ENCODE data around the gene JAZF1.
"Not testable (repeated sequence)": the region's sequence is repeated elsewhere in the genome, so short reads cannot be mapped to it uniquely, and the experiment has no call there.

JAZF1 gene

DNA sequence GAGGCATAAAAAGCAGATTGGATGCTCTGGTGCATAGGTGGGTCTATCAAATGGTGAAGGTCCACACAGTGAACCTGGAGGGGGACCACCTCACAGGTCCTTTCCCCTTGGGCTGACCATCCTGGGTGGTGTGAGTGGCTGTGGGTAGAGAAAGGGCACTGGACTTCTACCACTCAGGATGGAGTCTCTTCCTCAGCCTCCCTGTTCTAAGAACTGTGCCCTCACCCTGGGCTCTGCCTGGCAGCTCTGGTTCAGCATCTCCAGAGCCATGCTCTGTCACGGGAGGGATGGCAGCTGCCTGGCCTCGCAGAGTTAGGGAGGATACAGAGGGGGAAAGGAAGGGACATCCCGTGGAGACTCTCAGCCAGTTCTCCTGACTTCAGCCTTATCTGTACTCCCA is 318.8 kb downstream of the JAZF1 start:
- no peak for DNase-seq

GRCh38 chr7:27860800-27861199 is 319.8 kb downstream of the JAZF1 start:
- no peak for DNase-seq

GRCh38 chr7:27856703-27857485 is 323.7 kb downstream of the JAZF1 start:
- not testable (repeated sequence) for DNase-seq

DNA sequence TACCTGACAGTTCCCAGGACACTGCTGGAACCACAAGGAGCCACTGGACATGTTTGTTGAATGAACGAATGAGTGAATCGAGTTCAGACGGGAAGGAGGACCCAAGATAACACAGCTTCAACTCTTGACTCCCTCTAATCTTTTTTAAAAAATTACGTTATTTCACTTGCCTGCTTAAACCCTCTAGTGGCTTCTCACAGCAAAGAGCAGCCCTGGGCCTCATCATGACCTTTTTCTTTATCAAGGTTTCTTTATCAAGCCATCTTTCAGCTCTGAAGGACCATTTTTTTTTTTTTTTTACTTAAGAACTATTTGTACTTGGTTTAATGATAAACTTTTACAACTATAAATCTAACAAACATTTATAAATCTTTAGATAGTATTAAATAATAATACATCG is 330.1 kb downstream of the JAZF1 start:
- no peak for DNase-seq

DNA sequence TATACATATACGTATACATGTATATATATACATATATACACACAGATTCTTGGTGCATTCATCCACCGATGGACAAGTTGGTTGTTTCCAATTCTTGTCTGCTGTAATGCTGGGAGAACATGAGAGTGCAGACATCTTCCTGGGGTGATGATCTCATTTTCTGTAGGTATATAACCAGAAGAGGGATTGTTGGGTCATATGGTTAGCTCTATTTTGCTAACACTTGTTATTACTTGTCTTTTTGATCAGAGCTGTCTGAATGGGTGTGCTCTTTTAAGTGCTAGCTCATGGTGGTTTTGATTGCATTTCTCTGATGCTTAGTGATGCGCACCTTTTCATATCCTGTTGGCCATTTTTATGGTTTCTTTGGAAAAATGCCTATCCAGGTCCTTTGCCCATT is 334.2 kb downstream of the JAZF1 start:
- DNase-seq, result no peak

DNA sequence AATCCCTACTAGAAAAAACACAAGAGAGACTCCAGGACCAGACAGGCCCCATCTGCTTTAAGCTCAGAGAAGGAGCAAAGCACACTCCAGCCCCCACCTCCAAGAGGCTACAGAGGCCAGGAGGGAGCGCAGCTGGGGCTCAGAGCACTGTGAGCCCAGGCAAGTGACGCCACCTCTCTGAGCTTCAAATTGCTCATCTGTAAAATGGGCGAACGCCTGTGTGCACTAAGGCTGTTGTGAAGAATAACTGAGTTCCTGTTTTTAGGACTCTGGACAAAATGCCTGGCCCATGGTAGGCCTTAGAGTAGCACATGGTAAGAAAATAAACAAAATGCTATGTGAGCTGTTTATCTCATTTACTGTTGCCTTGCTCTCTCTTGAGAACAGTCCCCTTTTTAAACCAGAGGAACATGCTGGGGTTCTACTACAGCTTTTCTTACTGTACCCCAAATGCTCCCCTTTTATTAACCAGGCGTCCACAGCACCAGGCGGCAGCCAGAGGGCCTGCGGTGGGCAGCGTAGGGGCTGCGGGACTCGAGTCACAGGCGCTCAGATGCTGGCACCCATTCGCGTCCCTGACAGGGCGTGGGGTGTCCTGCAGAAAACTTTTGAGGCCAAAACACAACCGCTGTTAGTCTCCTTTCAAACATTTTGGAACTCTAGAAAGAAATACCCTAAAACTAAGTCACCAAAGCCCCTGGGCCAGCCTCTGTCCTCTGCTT is 336.9 kb downstream of the JAZF1 start:
- DNase-seq, result no peak

DNA sequence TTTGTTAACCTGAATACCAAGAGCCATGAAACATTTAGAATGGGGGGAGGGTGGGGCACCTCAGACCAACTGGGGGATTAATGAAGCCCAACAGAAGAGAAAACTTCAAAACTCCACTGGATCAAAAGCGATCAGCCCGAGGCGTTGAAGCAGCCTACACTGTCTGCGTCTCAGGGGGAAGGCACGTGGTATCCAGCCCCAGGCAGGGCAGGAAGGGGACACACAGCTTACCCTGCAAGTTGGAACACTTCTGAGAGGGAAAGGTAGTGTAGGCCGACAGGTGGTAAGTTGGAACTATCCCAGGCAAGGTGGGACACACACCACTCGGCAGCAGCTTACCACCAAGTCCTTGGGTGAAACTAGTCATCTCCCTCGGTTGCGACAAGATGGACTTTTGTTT is 337.7 kb downstream of the JAZF1 start:
- no peak for DNase-seq

GRCh38 chr7:27842094-27842692 is 338.4 kb downstream of the JAZF1 start:
- no peak for DNase-seq

GRCh38 chr7:27840760-27841364 is 339.7 kb downstream of the JAZF1 start:
- DNase-seq, result no peak

GRCh38 chr7:27840313-27840712 is 340.3 kb downstream of the JAZF1 start:
- DNase-seq, result no peak

- DNase-seq, result no peak
Measured at GRCh38 chr7:27839099-27839498, 341.5 kb downstream of the JAZF1 start.

- no peak for DNase-seq
Measured at GRCh38 chr7:27836536-27836935, 344.1 kb downstream of the JAZF1 start.

DNA sequence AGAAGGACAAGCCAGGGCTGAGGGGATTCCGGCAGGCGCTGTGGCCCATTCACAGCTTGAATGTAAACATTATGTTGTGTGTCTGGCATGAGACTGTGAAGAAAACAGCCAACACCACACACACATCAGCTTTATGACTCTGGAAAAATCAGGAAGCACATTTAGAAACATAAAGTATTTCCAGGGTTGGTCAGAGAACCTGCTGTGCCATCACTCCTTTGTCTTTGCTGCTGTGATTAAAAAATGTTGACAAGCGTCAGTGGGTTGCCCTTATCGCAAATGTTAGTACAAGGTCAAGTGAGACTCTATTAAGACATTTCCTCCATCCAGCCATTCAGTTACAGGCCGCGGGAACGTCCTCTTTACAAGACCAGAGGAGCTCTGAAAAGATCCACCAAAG is 345.2 kb downstream of the JAZF1 start:
- DNase-seq, result no peak

DNA sequence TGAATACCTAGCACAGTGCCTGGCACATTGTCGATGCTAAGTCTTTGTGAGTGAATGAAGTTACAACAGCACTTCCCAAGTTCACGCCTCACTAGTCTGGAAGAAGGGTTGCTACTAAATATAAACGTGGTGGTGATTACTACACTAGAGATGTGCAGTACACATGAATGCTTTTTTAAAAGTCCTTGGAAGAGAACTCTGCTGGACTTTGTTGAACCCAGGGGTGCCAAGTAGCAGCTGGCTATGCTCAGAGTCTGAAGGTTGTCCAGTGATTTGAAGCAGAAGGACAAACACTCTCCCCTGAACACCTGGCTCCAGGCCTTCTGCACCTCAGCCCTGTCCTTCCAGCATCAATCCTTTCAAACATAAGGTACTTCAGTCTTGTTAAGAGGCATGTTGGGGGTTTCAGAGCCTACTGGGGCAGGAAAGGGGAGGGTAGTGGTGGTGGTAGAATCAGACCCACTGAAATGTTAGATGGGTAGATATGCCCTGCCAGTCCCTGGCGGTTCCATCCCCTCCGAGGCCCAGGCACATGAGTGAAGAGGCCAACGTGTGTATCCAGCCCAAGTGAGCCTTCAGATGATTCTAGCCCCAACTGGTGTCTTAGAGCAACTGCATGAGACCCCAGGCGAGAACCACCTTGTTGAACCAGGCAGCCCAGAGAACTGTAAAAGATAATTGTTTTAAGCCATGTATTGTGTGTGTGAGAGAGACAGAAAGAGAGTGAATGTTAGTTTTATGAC is 346.2 kb downstream of the JAZF1 start:
- DNase-seq, result no peak

DNA sequence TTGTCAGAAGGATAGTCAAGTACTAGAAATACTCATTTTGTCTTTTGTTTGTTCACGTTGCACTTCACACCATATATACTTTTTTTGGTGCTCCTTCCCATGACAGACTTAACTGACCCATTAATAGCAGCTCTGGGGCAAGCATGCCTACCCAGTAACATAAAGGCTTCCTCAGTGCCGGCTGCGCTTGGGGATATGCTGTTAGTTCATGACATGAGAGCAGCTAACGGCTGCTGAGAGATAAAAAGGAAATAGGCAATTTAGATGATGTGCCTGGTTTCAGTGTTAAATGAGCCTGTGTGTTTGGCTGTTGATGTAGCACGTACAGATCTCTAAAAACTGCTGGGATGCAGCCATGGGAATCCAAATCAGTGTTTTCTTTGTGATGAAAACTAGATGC is 354.2 kb downstream of the JAZF1 start:
- DNase-seq, result no peak

- DNase-seq, result no peak
Measured at GRCh38 chr7:27825891-27826290, 354.7 kb downstream of the JAZF1 start.

DNA sequence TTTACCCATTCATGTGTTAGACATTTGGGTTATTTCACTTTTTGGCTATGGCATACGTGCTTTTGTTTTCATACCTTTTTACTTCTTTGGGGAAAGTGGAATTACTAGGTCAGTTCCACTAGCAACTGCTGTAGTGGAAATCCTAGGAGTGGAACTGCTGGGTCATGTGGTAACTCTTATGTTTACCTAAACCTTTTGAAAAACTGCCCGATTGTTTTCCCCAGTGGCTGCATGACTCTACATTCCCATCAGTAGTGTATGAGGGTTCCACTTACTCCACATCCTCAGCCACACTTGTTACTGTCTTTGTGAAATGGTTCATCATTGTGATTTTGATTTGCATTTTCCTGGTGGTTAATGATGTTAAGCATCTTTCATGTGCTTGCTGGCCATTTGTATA is 358.4 kb downstream of the JAZF1 start:
- no peak for DNase-seq

GRCh38 chr7:27812706-27813105 is 367.9 kb downstream of the JAZF1 start:
- DNase-seq, result no peak

DNA sequence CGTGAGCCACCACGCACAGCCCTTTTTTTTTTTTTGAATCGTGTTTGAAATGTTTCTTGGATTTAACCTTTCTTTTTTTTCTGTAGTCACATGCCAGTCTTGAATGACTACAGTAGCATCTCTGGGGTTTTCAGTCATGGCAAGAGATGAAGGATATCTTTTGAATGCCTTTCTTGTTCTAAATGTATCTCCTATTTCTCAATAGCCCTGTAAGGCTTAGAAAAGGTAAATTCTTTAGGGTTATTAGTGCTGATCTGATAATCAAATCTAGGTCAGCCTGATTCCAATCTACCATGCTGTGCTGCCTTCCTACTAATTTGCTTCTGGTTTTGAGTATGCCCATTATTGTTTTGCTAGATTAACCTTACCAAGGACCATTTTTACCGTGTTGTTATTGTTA is 370.4 kb downstream of the JAZF1 start:
- no peak for DNase-seq

DNA sequence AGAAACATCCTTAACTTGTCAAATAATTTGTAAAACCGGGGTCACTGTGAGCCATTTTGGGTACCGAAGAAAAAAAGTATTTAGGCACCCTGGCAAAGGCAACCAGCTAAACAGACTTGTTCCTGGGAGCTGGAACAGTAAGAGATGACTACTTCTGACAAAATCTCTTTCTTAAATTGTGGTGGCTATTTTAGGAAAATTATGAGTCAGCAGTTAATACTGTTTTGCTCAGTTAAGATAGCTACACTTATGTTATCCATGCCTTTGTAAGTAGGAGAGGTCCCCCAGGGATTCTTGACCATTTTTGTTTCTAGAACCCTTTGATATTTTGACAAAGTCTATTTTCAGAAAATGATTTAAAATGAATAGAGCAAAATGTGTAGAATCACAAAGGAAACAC is 372.0 kb downstream of the JAZF1 start:
- DNase-seq, result no peak

DNA sequence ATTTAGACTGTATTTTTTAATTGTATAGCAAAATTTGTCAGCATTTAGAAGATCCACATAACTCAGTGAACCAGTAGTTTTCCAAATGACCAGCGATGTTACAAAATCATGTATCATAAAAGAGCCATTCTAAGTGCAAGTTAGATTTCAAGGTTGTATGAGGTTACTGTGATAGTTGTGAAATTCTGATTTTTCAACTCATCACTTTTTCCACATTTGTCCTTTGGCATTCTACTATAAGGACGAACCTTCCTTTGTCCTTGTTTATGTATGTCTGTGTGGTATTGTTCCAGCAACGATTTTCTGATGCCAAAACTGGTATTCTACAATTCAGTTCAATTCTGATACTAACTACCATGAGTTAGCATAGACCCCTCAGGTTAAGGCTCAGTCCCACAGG is 376.5 kb downstream of the JAZF1 start:
- DNase-seq, result no peak

- DNase-seq, result no peak
Measured at GRCh38 chr7:27802999-27803398, 377.6 kb downstream of the JAZF1 start.

GRCh38 chr7:27799212-27799611 is 381.4 kb downstream of the JAZF1 start:
- no peak for DNase-seq

Measured in NCI-H345 (cell line).